ENCODE results near the gene SYNM.

Gene SYNM

DNA sequence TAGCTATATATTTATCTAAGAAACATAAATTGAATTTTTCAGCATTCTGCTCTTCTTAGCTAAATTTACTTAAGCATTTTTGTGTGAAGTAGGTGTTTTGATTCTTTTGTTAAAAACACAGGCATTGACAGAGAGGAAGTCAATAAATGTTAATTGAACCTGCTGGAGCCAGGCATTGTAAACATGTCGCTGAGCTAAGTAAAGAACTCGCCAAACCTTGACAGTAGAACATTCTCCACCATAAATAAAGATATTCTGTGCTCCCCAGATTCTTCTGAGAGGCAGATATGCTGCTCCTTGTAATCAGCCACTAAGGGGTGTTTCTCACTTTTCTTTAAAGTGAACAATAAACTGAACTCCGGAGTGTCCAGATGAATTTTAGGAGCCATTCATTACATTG lies 38.4 kb downstream of the SYNM start:
- H3K4me3 ChIP-seq (ENCODE audit: control insufficient read depth, low read depth, low read length) = no peak overlapping the region
- DNase-seq (ENCODE audit: low read depth) = no peak
- TF ChIP-seq CTCF (IDR thresholded peaks at IDR 0.05; ENCODE audit: control insufficient read depth, insufficient read depth, low read depth, low read length, missing control alignments) = no peak

DNA sequence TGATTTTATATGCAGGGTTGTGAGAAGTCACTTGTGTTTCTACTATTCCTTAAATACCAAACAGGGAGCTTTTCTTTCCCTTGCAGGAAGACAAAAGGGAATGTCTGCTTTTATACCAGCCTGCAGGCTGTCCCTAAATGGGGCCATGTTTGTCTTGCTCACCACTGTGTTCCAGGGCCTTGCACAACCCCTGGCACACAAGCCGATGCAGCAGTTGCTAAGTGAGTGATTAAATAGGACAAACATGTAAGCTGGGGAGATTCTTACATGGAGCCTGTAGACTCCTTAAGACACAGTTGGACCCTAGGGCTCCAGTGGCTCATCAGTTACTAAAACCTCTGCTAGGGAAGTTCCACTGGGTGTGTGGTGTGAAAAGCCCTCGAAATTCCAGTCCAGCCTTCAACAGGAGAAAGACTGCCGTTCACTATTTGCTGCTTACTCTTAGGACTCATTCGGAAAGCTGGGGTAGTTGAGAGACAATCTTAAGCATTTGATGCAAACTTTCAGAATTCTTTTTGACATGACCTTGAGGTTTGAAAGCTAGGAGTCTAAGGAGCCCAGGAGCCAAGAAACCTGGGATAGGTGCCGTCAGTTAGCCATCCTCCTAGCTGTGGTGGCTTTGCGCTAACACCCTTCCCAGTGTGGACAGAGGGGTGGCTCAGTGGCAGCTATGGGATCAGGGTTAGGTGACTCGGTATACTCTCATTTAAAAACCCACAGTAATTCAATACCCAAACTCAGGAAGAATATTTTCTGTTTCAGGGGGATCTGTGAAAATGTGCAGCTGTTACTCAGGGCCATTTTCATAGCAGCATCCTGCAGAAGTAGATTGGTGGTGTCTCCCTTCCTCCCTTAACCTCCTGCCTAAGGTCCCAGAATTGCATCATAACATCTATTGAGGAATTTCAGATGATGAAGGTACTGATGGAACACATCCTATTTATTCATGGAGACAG lies 39.1 kb downstream of the SYNM start:
- H3K4me3 ChIP-seq (ENCODE audit: control insufficient read depth, low read depth, low read length) = no peak overlapping the region
- TF ChIP-seq CTCF (IDR thresholded peaks at IDR 0.05; ENCODE audit: control insufficient read depth, insufficient read depth, low read depth, low read length, missing control alignments) = no peak
- DNase-seq (ENCODE audit: low read depth) = peak; percentile 37

GRCh38 chr15:99145005-99145404 lies 40.1 kb downstream of the SYNM start:
- no peak for TF ChIP-seq CTCF (IDR thresholded peaks at IDR 0.05; ENCODE audit: control insufficient read depth, insufficient read depth, low read depth, low read length, missing control alignments)
- no peak for DNase-seq (ENCODE audit: low read depth)
- H3K4me3 ChIP-seq (ENCODE audit: control insufficient read depth, low read depth, low read length) = no peak overlapping the region

GRCh38 chr15:99145778-99146177 lies 40.9 kb downstream of the SYNM start:
- no peak overlapping the region for H3K4me3 ChIP-seq (ENCODE audit: control insufficient read depth, low read depth, low read length)
- DNase-seq (ENCODE audit: low read depth) = no peak
- no peak for TF ChIP-seq CTCF (IDR thresholded peaks at IDR 0.05; ENCODE audit: control insufficient read depth, insufficient read depth, low read depth, low read length, missing control alignments)

- TF ChIP-seq CTCF (IDR thresholded peaks at IDR 0.05; ENCODE audit: control insufficient read depth, insufficient read depth, low read depth, low read length, missing control alignments) = no peak
- H3K4me3 ChIP-seq (ENCODE audit: control insufficient read depth, low read depth, low read length) = no peak overlapping the region
- DNase-seq (ENCODE audit: low read depth) = no peak
These were observed 41.8 kb downstream of the SYNM start for GRCh38 chr15:99146661-99147060.

- no peak for TF ChIP-seq CTCF (IDR thresholded peaks at IDR 0.05; ENCODE audit: control insufficient read depth, insufficient read depth, low read depth, low read length, missing control alignments)
- H3K4me3 ChIP-seq (ENCODE audit: control insufficient read depth, low read depth, low read length) = no peak overlapping the region
- no peak for DNase-seq (ENCODE audit: low read depth)
These were observed 44.0 kb downstream of the SYNM start for GRCh38 chr15:99148851-99149276.
